ENCODE results near the gene KIF5B. TPM values are rescaled to one million over a fixed set of nuclear protein-coding genes. Genes with fewer than 3 reads are reported as not detected.

The KIF5B gene
- total RNA-seq, 1 experiment from 2014 or later = 70.5 TPM

- no CpG with 5 or more reads among the region's 8 CpGs for WGBS (ENCODE audit: extremely low coverage, insufficient read length, low lambda C conversion rate)
- no peak for TF ChIP-seq CTCF (conservative IDR thresholded peaks at IDR 0.05)
- H3K27me3 ChIP-seq (ENCODE audit: insufficient read depth, low read length) = no peaks in the 10 kb centered on the region
These were observed 779 bp upstream of the KIF5B start for GRCh38 chr10:32057036-32057372.

More at GRCh38 chr10:32057036-32057372, 779 bp upstream of the KIF5B start:
- Histone ChIP-seq H3K18ac (ENCODE audit: insufficient read length, low read depth, low read length) (no peak overlapping the region), H2BK15ac (ENCODE audit: low read depth, low read length) (no peak overlapping the region), H4K20me1 (ENCODE audit: control insufficient read depth, insufficient read depth, insufficient read length) (no peaks in the 10 kb centered on the region), H3K14ac (ENCODE audit: insufficient read depth, low read length) (no peak overlapping the region), H3T11ph (ENCODE audit: low read length) (no peak overlapping the region), H3K79me1 (ENCODE audit: insufficient read depth, low read depth, low read length, poor library complexity, severe bottlenecking) (no peaks in the 10 kb centered on the region), H2AK5ac (ENCODE audit: insufficient read length, low read length) (no peak overlapping the region), H2BK5ac (ENCODE audit: insufficient read length, low read length) (no peak overlapping the region), H3K4me2 (ENCODE audit: insufficient read depth, insufficient read length, low read length) (peak overlapping the region; percentile 41), H3K9me3 (ENCODE audit: control insufficient read depth, low read depth, low read length) (no peaks in the 10 kb centered on the region), H2BK20ac (ENCODE audit: low read depth, low read length, poor library complexity, severe bottlenecking) (no peak overlapping the region), H4K91ac (ENCODE audit: insufficient read length, low read depth, low read length) (no peak overlapping the region), H3K9ac (ENCODE audit: extremely low read depth, insufficient read length, low read length) (no peak overlapping the region), H3K27ac (ENCODE audit: insufficient read length, low read depth, low read length) (no peak overlapping the region), H4K8ac (replicated peaks; ENCODE audit: insufficient read length, low read depth, low read length) (no peak overlapping the region), H2AFZ (ENCODE audit: low read length) (no peak overlapping the region), H2BK120ac (ENCODE audit: low read depth, low read length, poor library complexity, severe bottlenecking) (no peak overlapping the region), H2BK12ac (ENCODE audit: insufficient read length, low read depth, low read length) (no peak overlapping the region), H3K4me1 (ENCODE audit: insufficient read depth, low read length) (peaks cover 2% of the 10 kb centered on the region; the same call in 1 of the 2 replicates), H3K23me2 (ENCODE audit: insufficient read length, low read depth, low read length, poor library complexity, severe bottlenecking) (peaks cover 9% of the 10 kb centered on the region), H4K5ac (ENCODE audit: insufficient read length, low read depth, low read length) (no peak overlapping the region), H3K79me2 (ENCODE audit: insufficient read depth, low read length) (peaks cover 32% of the 10 kb centered on the region), H3K4ac (ENCODE audit: low read depth, low read length) (no peak overlapping the region), H3K23ac (ENCODE audit: insufficient read length, low read depth, low read length) (no peak overlapping the region), H3K56ac (ENCODE audit: insufficient read length, low read depth, low read length) (no peak overlapping the region)
- H3K27ac Mint-ChIP-seq = peak overlapping the region in 2 of 3 experiments; percentile 53 to 98; a peak in 2 of 7 replicates
- peaks cover 2% of the 10 kb centered on the region for H3K27me3 Mint-ChIP-seq (ENCODE audit: low read depth)
- peaks cover 3 to 8% (median 8%) of the 10 kb centered on the region in 3 experiments; a peak in 4 of 7 replicates for H3K36me3 Mint-ChIP-seq (ENCODE audit: insufficient read depth in 1 of 3, low read depth in 3 of 3)
- peaks cover 27 to 35% of the 10 kb centered on the region in 2 experiments for H3K4me1 Mint-ChIP-seq
- no peak for DNase-seq
- H3K9me3 Mint-ChIP-seq = no peaks in the 10 kb centered on the region
- H3K4me3 Mint-ChIP-seq = peak overlapping the region; percentile 98 to 99

All from H9 (cell line).